ENCODE results near the gene POPDC2.

POPDC2 gene, protein sequence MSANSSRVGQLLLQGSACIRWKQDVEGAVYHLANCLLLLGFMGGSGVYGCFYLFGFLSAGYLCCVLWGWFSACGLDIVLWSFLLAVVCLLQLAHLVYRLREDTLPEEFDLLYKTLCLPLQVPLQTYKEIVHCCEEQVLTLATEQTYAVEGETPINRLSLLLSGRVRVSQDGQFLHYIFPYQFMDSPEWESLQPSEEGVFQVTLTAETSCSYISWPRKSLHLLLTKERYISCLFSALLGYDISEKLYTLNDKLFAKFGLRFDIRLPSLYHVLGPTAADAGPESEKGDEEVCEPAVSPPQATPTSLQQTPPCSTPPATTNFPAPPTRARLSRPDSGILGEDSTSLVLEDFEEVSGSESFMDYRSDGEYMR

GRCh38 chr3:119660474-119661440, at the start of gene POPDC2:
POPDC2 (minus strand) TSS chr3:119660589; CDS start chr3:119660423, 166 bp downstream.
- Histone ChIP-seq H3K4me3 (ENCODE audit: low read depth in 1 of 2, low read length in 2 of 2) (peak within 1 kb of the TSS; percentile 28 to 85), H3K27me3 (ENCODE audit: control insufficient read depth in 1 of 2, insufficient read depth in 2 of 2, low read length in 2 of 2) (no peaks in the 10 kb centered on the region), H3K27ac (ENCODE audit: low read depth, low read length) (peak within 1 kb of the TSS; percentile 86), H3K9ac (ENCODE audit: low read length) (peak within 1 kb of the TSS; percentile 97), H3K4me1 (ENCODE audit: insufficient read depth, low read length) (peaks cover 56% of the 10 kb centered on the region), H3K9me3 (ENCODE audit: low read length) (no peaks in the 10 kb centered on the region), H3K36me3 (ENCODE audit: insufficient read depth, low read length) (no peaks in the 10 kb centered on the region)

GRCh38 chr3:119703820-119704531, 43.6 kb upstream of the POPDC2 start:
- Histone ChIP-seq H3K27ac (ENCODE audit: low read depth, low read length) (no peak overlapping the region), H3K4me1 (ENCODE audit: insufficient read depth, low read length) (peaks cover 13% of the 10 kb centered on the region), H3K27me3 (ENCODE audit: control insufficient read depth in 1 of 2, insufficient read depth in 2 of 2, low read length in 2 of 2) (no peaks in the 10 kb centered on the region), H3K36me3 (ENCODE audit: insufficient read depth, low read length) (no peaks in the 10 kb centered on the region), H3K4me3 (ENCODE audit: low read depth in 1 of 2, low read length in 2 of 2) (peak overlapping the region in 1 of 2 donors; percentile 81), H3K9ac (ENCODE audit: low read length) (no peak overlapping the region), H3K9me3 (ENCODE audit: low read length) (no peaks in the 10 kb centered on the region)

DNA sequence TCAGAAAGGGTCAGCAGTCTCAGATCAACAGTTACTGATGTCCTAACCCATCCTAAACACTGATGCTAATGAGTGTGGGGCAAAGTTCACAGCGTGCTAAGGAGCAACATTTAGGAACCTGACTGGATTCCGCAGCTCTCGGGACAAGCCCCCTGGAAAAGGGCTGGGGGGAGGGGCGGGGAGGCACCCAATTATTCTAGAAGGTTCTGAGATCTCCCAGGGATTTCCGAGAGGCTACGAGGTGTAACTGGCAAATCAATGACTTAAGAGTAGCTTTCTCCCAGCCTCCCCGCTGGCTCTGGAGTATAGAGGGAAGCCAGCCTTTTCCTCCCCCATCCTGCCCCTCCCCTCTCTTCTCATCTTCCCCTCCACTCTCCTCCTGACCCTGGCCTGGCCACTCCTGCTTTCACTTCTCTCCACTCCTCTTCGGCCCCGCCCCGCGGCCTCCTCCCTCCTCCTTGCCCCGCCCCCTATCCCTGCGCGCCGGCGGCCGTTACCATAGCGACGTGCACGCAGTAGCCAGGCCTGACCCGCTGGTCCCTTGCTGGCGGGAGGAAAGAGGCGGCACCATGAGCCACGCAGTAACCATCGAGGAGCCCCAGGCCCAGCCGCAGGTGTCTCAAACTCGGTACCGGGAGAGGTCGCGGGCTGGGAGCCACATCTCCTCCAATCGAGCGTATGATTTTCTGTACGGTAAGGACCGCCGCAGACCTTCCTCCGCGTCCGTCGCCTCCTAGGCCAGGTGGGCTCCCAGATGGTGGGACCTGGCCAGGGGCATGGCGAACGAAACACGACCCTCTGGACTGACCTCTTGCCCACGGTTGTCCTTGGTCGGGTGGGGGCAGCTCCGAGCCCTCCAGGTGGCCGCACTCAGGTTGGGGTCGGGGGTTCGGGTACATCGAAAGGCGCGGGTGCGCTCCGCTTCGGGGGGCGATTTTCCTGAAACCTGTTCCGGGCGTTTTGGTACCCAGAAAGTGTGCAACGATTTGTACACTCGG, 42.4 kb upstream of the POPDC2 start, which contains the start of gene CFAP91:
TSS of gene CFAP91 (plus strand) at position 493 of the 998 bp plus-strand sequence. CDS start at position 570, 77 bp downstream.
- no peaks in the 10 kb centered on the region for H3K27me3 ChIP-seq (ENCODE audit: control insufficient read depth in 1 of 2, insufficient read depth in 2 of 2, low read length in 2 of 2)
- peaks cover 13% of the 10 kb centered on the region for H3K4me1 ChIP-seq (ENCODE audit: insufficient read depth, low read length)
- H3K9ac ChIP-seq (ENCODE audit: low read length), result peak within 1 kb of the TSS; percentile 62
- H3K4me3 ChIP-seq (ENCODE audit: low read depth in 1 of 2, low read length in 2 of 2), result peak within 1 kb of the TSS; percentile 47 to 81
- H3K27ac ChIP-seq (ENCODE audit: low read depth, low read length), result no peak within 1 kb of the TSS
- no peaks in the 10 kb centered on the region for H3K36me3 ChIP-seq (ENCODE audit: insufficient read depth, low read length)
- no peaks in the 10 kb centered on the region for H3K9me3 ChIP-seq (ENCODE audit: low read length)

GRCh38 chr3:119700920-119701734, 40.7 kb upstream of the POPDC2 start:
- Histone ChIP-seq H3K9ac (ENCODE audit: low read length) (no peak overlapping the region), H3K36me3 (ENCODE audit: insufficient read depth, low read length) (no peaks in the 10 kb centered on the region), H3K9me3 (ENCODE audit: low read length) (no peaks in the 10 kb centered on the region), H3K4me1 (ENCODE audit: insufficient read depth, low read length) (peaks cover 13% of the 10 kb centered on the region), H3K27me3 (ENCODE audit: control insufficient read depth in 1 of 2, insufficient read depth in 2 of 2, low read length in 2 of 2) (no peaks in the 10 kb centered on the region), H3K27ac (ENCODE audit: low read depth, low read length) (no peak overlapping the region), H3K4me3 (ENCODE audit: low read depth in 1 of 2, low read length in 2 of 2) (no peak overlapping the region)

DNA sequence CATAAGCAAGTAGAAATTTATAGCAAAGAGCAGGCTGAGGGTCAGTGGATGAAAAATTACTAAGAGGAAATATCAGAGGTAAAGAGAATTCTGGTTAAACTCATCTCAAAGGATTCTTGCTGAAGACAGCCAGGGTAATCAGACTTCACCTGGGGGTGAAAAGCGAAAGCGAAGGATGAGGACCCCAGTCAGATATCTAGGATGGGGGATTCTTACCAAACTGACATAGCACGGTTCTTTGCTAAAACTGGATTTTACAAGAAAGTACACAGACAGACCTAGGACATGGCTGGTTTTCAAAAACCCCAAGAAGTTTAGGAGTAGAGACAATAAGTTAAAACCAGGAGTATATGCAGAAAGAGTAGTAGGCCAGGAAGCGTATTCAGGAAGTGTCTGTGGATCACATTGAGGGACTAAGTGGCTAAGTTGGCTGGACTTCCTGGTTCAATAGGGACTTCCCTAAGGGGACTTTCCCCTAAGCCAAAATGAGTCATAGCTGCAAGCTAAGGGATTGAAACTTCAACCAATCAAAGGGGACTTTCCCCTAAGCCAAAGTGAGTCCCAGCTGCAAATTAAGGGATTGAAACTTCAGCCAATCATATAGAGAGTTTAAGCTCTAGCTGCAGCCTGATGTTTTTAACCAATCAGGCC, 40.0 kb upstream of the POPDC2 start:
- Histone ChIP-seq H3K4me3 (ENCODE audit: low read depth in 1 of 2, low read length in 2 of 2) (no peak overlapping the region), H3K27me3 (ENCODE audit: control insufficient read depth in 1 of 2, insufficient read depth in 2 of 2, low read length in 2 of 2) (no peaks in the 10 kb centered on the region), H3K4me1 (ENCODE audit: insufficient read depth, low read length) (peaks cover 13% of the 10 kb centered on the region), H3K36me3 (ENCODE audit: insufficient read depth, low read length) (no peaks in the 10 kb centered on the region), H3K27ac (ENCODE audit: low read depth, low read length) (no peak overlapping the region), H3K9ac (ENCODE audit: low read length) (no peak overlapping the region), H3K9me3 (ENCODE audit: low read length) (no peaks in the 10 kb centered on the region)

- H3K4me3 ChIP-seq (ENCODE audit: low read depth in 1 of 2, low read length in 2 of 2), result no peak overlapping the region
- H3K27me3 ChIP-seq (ENCODE audit: control insufficient read depth in 1 of 2, insufficient read depth in 2 of 2, low read length in 2 of 2), result no peaks in the 10 kb centered on the region
- no peak overlapping the region for H3K9ac ChIP-seq (ENCODE audit: low read length)
- H3K27ac ChIP-seq (ENCODE audit: low read depth, low read length), result no peak overlapping the region
- H3K4me1 ChIP-seq (ENCODE audit: insufficient read depth, low read length), result peaks cover 2% of the 10 kb centered on the region
- no peaks in the 10 kb centered on the region for H3K9me3 ChIP-seq (ENCODE audit: low read length)
- no peaks in the 10 kb centered on the region for H3K36me3 ChIP-seq (ENCODE audit: insufficient read depth, low read length)
Observed at GRCh38 chr3:119697394-119697793, 37.0 kb upstream of the POPDC2 start.

GRCh38 chr3:119695480-119695879, 35.1 kb upstream of the POPDC2 start:
- H3K27me3 ChIP-seq (ENCODE audit: control insufficient read depth in 1 of 2, insufficient read depth in 2 of 2, low read length in 2 of 2), result no peaks in the 10 kb centered on the region
- no peak overlapping the region for H3K27ac ChIP-seq (ENCODE audit: low read depth, low read length)
- no peaks in the 10 kb centered on the region for H3K9me3 ChIP-seq (ENCODE audit: low read length)
- no peaks in the 10 kb centered on the region for H3K36me3 ChIP-seq (ENCODE audit: insufficient read depth, low read length)
- H3K4me1 ChIP-seq (ENCODE audit: insufficient read depth, low read length), result no peaks in the 10 kb centered on the region
- no peak overlapping the region for H3K9ac ChIP-seq (ENCODE audit: low read length)
- no peak overlapping the region for H3K4me3 ChIP-seq (ENCODE audit: low read depth in 1 of 2, low read length in 2 of 2)

DNA sequence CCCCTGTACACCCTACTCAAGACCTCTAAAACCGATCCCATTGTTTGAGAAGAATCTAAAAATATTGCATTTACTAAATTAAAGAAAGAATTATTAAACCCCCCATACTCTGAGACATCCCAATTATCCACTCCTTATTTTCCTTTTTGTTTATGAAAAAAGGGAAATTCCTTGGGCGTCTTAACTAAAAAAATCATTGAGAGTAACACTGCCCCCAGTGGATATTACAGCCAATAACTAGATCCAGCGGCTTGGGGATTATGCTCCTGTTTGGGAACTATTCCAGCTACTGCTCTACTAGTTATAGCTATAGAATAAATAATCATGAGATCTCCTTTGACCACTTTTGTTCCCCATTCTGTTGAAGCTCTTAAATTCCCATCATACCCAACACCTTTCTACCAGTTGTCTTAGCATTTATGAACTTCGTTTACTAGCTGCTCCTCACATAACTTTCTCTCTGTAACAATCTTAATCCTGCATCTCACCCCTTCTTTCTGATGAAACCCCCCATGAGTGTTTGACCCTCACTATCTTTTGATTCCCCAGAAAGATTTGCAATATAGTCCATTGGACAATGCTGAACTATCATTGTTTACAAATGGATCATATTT, 29.8 kb upstream of the POPDC2 start:
- Histone ChIP-seq H3K27ac (ENCODE audit: low read depth, low read length) (no peak overlapping the region), H3K4me1 (ENCODE audit: insufficient read depth, low read length) (no peaks in the 10 kb centered on the region), H3K27me3 (ENCODE audit: control insufficient read depth in 1 of 2, insufficient read depth in 2 of 2, low read length in 2 of 2) (no peaks in the 10 kb centered on the region), H3K36me3 (ENCODE audit: insufficient read depth, low read length) (no peaks in the 10 kb centered on the region), H3K9me3 (ENCODE audit: low read length) (no peaks in the 10 kb centered on the region), H3K4me3 (ENCODE audit: low read depth in 1 of 2, low read length in 2 of 2) (no peak overlapping the region), H3K9ac (ENCODE audit: low read length) (no peak overlapping the region)

DNA sequence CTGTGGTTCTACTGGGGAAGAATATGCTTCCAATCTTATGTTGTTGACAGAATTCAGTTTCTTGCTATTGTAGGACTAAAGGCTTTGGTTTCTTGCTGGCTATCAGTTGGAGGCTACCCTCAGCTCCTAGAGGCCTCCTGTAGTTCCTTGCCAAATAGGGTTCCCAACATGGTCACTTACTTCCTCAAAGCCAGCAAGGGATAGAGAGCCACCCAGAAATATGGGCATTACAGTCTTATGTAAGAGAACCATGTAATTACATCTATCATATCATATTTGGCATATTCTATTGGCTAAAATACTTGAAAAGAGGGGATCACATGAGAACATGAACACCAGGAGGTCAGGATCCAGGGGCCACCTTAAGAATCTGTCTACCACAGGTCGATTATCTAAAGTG, 23.0 kb upstream of the POPDC2 start:
- H3K9ac ChIP-seq (ENCODE audit: low read length), result no peak overlapping the region
- no peak overlapping the region for H3K4me3 ChIP-seq (ENCODE audit: low read depth in 1 of 2, low read length in 2 of 2)
- no peak overlapping the region for H3K27ac ChIP-seq (ENCODE audit: low read depth, low read length)
- no peaks in the 10 kb centered on the region for H3K36me3 ChIP-seq (ENCODE audit: insufficient read depth, low read length)
- H3K4me1 ChIP-seq (ENCODE audit: insufficient read depth, low read length), result no peaks in the 10 kb centered on the region
- no peaks in the 10 kb centered on the region for H3K27me3 ChIP-seq (ENCODE audit: control insufficient read depth in 1 of 2, insufficient read depth in 2 of 2, low read length in 2 of 2)
- H3K9me3 ChIP-seq (ENCODE audit: low read length), result no peaks in the 10 kb centered on the region

Measured in muscle layer of colon (tissue), 2 donors.